DLD1 (cell line): ENCODE data around the gene SHCBP1L.
"Not testable (repeated sequence)": the region's sequence is repeated elsewhere in the genome, so short reads cannot be mapped to it uniquely, and the experiment has no call there.

Experiments
- in situ Hi-C: cut with HindIII; loops from 2 replicates; pipeline ENCODE4 v1.10.0; 2017; ENCODE audit warnings: low sequenced_read_pairs

Gene SHCBP1L

GRCh38 chr1:182965861-182966260 lies 12.9 kb upstream of the SHCBP1L start:
- in situ Hi-C loops: no loop called here

DNA sequence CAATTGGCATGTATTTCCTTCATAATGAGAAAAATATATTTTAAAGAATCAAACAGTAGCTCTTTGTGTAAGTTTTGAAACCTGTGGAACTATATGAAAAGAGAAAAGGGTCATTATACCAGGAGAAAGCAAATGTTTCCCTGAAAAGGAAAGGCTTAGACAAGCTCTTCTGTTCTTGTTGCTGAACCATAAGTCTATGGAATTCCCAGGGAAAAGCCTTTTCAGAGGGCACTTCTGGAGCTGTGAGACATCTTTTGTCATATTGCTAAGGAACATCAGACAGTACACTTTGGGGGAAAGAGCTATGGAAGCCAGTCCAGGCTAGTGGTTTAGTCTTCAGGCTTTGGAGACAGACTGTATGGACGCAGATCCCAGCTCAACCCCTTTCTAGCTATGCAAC lies 12.1 kb upstream of the SHCBP1L start:
- in situ Hi-C loops: no loop called here

DNA sequence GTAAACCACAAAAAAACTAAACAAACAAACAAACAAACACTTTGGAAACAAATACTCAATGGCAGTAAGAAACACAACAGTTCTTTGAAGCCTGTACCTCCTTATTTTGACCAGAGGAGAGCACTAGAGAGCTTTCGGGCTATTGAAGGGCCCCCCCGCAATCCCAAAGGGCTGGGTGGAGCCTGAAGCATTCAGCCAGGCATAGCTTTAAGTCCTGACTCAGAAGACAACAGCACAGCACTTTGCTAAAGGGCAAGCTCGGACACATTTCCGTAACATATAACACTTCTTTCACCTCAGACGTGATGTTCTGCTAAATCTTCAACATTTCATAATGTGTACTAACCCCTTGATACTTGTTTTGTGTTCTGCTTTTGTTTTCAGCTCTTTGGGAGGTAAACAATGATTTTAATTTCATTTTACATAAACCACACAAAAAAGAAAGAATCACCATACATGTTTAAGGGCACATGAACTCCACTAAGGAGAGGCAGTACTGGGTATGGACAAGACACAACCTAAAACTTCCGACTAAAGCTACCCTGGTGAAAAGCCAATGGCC lies 9.7 kb upstream of the SHCBP1L start:
- in situ Hi-C loops: no loop called here

- in situ Hi-C loops: no loop called here
Observed at GRCh38 chr1:182960046-182960445, 7.1 kb upstream of the SHCBP1L start.

DNA sequence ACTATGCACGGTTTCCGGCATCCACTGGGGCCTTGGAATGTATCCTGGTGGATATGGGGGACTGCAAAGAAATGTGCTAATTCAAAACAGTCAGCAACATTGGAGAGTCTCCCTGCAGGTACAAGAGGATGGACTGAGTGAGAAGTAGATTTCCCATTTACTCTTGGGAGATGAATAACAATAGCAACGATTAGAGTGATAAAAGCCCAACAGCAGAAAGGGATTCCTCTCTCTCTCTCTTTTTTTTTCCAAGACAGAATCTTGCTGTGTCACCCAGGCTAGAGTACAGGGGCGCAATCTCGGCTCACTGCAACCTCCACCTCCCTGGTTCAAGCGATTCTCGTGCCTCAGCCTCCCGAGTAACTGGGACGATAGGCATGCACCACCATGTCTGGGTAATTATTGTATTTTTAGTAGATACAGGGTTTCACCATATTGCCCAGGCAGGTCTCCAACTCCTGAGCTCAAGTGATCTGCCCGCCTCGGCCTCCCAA lies 5.0 kb upstream of the SHCBP1L start:
- in situ Hi-C loops: no loop called here

DNA sequence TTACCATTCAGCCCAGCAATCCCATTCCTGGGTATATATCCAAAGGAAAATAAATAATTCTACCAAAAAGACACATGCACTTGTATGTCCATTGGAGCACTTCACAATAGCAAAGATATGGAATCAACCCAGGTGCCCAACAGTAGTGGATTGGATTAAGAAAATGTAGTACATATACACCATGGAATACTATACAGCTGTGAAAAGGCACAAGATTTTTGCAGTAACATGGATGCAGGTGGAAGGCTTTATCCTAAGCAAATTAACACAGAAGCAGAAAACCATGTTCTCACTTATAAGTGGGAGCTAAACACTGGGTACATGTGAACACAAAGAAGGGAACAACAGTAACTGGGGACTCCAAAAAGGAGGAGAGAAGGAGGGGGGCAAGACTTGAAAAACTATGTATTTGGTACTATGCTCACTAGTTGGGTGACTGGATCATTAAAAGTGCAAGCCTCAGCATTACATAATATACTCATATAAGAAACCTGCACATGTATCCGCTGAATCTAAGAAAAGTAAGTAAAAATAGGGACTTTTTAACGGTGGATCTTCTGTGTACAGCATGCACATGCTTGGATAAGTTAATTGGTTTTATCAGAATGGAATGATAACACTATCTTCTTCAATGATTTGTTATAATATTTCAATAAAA lies 3.9 kb upstream of the SHCBP1L start:
- in situ Hi-C loops: no loop called here

- in situ Hi-C loops: no loop called here
Observed at GRCh38 chr1:182955596-182956588, 2.9 kb upstream of the SHCBP1L start.

GRCh38 chr1:182953826-182954225 lies 860 bp upstream of the SHCBP1L start:
- in situ Hi-C loops: no loop called here

GRCh38 chr1:182943336-182943735 lies 9.6 kb downstream of the SHCBP1L start:
- in situ Hi-C loops: not testable (repeated sequence)

GRCh38 chr1:182942145-182942544 lies 10.8 kb downstream of the SHCBP1L start:
- in situ Hi-C loops: not testable (repeated sequence)

DNA sequence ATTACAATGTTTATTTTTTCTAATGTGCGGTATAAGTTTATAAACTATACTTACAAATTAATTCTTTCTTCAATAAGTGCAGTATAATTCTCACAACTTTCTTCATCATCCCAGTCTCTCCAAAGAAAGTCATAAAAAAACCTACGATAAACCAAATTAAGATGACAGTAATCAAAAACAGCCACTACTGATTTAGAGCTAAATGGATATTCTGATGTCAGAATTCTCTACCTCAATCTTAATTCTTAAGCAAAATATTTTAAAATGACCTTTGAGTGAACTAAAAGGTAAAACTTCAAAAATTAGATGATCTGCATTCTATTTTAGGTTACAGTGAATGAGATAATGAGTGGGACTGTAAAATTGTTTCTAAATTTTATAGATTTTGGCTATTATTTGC lies 13.6 kb downstream of the SHCBP1L start:
- in situ Hi-C loops: no loop called here

DNA sequence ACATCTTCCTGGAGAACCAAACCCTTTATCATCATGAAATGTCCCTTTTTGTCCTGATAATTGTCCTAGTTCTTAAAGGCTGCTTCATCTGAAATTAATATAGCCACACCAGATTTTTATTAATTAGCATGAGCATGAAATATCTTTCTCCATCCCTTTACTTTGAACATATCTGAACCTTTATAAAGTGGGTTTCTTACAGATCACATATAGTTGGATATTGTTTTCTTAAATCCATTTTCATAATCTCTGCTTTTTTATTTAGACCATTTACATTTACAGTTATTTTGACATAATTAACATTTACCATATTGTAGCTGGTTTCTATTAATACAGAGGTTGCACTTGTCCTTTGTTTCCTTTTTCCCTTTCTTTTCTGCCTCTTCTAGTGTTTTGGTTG lies 17.2 kb downstream of the SHCBP1L start:
- in situ Hi-C loops: no loop called here

- in situ Hi-C loops: no loop called here
Observed at GRCh38 chr1:182930985-182931384, 22.0 kb downstream of the SHCBP1L start.

DNA sequence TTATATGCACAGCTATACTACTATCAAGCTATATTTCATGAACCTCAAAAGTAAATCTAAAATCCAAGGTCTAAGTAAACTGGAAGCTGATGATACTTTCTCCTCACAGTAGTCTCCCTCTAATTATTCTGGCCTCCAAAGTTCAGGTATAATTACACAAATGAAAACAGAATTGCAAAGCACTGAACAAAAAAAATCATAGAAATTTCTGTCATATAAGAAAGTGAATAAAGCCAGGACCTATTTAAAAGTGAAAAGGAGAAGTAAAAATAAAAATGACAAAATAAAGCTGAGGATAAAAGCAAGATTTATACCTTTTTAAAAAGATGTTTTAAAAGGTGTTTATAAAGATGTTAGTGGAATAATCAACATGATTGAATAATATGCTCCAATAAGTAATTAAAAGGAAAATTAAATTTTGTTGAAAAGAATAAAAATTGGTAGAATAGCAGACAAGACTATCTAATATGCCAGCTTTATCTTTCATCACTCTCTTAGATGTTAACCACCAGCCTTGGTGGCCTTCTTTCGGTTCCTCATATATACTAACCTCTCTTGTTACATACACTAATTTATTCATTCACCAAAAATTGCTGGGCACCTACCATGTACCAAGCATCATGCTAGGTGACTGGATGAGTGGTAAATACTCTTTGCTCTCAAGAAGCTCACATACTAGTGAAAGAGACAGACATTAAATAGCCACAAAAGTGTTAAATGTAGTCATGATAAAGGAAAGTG lies 25.1 kb downstream of the SHCBP1L start:
- in situ Hi-C loops: no loop called here

DNA sequence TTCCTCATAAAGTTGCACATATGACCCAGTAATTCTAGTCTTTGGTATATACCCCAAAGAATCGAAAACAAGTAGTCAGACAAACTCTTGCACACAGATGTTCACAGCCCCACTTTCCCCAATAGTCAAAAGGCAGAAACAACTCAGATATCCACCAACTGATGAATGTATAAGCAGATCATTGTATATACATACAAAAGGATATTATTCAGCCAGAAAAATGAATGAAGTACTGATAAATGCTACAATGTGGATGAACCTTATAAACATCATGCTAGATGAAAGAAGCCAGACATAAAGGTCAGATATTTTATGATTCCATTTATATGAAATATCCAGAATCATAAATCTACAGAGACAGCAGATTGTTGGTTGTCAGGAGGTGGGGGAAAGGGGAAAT lies 27.3 kb downstream of the SHCBP1L start:
- in situ Hi-C loops: no loop called here

DNA sequence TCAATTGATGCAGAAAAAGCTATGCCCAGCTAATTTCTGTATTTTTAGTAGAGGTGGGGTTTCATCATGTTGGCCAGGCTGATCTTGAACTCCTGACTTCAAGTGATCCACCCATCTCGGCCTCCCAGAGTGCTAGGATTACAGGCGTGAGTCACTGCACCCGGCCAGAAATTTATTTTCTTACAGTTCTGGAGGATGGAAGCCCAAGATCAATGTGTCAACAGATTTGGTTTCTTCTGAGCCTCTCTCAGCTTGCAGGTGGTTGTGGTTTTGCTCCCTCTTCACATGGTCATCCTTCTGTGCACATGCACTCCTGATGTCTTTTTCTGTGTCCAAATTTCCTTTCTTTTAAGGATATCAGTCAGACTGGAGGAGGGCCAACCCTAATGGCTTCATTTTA lies 35.6 kb downstream of the SHCBP1L start:
- in situ Hi-C loops: no loop called here

DNA sequence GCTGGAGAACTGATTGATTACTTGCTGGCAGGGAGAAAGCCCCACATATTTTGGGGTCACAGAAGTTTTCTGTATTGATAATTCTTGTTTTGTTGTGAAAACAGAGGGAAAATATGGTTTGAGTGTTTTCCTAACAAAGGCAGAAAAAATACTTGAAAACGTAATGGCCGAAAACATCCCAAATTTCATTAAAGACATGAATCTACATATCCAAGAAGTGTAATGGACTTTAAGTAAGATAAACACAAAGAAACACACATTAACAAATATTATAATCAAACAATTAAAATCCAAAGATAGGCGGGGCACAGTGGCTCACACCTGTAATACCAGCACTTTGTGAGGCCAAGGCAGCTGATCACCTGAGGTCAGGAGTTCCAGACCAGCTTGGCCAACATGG lies 39.6 kb downstream of the SHCBP1L start:
- in situ Hi-C loops: no loop called here

- in situ Hi-C loops: no loop called here
Observed at GRCh38 chr1:182910143-182910542, 42.8 kb downstream of the SHCBP1L start.

DNA sequence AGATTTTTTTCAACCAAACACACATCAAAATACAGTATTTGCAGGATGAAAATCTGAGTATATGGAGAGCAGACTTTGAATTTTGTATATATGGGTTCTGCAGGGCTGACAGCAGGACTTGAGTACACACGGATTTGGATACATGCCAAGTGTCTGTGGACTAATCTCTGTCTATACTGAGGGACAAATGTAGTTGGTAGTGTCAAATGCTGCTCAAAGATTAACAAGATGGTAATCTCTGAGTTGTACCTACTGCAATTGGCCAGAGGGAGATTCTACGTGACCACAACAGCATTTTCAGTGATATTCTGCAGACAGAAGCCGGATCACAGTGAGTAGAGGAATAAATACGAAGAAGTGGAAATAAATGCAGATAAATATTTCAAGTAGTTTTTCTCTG lies 43.4 kb downstream of the SHCBP1L start:
- in situ Hi-C loops: no loop called here

GRCh38 chr1:182905321-182905720 lies 47.6 kb downstream of the SHCBP1L start:
- in situ Hi-C loops: no loop called here

GRCh38 chr1:182901946-182902345 lies 51.0 kb downstream of the SHCBP1L start:
- in situ Hi-C loops: not testable (repeated sequence)
